ENCODE measurements around the gene MAGED1.

- TF ChIP-seq, protein P1, sequence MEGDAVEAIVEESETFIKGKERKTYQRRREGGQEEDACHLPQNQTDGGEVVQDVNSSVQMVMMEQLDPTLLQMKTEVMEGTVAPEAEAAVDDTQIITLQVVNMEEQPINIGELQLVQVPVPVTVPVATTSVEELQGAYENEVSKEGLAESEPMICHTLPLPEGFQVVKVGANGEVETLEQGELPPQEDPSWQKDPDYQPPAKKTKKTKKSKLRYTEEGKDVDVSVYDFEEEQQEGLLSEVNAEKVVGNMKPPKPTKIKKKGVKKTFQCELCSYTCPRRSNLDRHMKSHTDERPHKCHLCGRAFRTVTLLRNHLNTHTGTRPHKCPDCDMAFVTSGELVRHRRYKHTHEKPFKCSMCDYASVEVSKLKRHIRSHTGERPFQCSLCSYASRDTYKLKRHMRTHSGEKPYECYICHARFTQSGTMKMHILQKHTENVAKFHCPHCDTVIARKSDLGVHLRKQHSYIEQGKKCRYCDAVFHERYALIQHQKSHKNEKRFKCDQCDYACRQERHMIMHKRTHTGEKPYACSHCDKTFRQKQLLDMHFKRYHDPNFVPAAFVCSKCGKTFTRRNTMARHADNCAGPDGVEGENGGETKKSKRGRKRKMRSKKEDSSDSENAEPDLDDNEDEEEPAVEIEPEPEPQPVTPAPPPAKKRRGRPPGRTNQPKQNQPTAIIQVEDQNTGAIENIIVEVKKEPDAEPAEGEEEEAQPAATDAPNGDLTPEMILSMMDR (conservative IDR thresholded peaks at IDR 0.05; ENCODE audit: low read depth, low read length), result no peak
- no peak for TF ChIP-seq EZH2 (IDR thresholded peaks at IDR 0.05; ENCODE audit: borderline replicate concordance, low read depth, low read length, poor library complexity, severe bottlenecking)
Measured at GRCh38 chrX:51866210-51866609, 27.2 kb upstream of the MAGED1 start.
